GM19328 (cell line): ENCODE results near the gene KRTAP29-1.

ENCODE experiments used
- ATAC-seq: cut with Tn5 transposase; IDR thresholded peaks from one replicate; pipeline ENCODE4 v1.9.1; 2021; ENCODE audit warnings: mild to moderate bottlenecking, moderate library complexity; ENCODE audit not compliant: unreplicated experiment

KRTAP29-1 gene

GRCh38 chr17:41328207-41328606, 25.6 kb upstream of the KRTAP29-1 start:
- no peak for ATAC-seq

- ATAC-seq, result no peak
Observed at GRCh38 chr17:41327411-41328120, 24.9 kb upstream of the KRTAP29-1 start.

- ATAC-seq, result no peak
Observed at GRCh38 chr17:41326173-41327145, 23.8 kb upstream of the KRTAP29-1 start.

GRCh38 chr17:41325611-41326010, 23.0 kb upstream of the KRTAP29-1 start:
- no peak for ATAC-seq

GRCh38 chr17:41325126-41325525, 22.5 kb upstream of the KRTAP29-1 start:
- no peak for ATAC-seq

- ATAC-seq, result no peak
Observed at GRCh38 chr17:41324180-41325075, 21.8 kb upstream of the KRTAP29-1 start.

GRCh38 chr17:41322903-41323895, 20.5 kb upstream of the KRTAP29-1 start:
- ATAC-seq, result no peak

- no peak for ATAC-seq
Observed at GRCh38 chr17:41322094-41322902, 19.6 kb upstream of the KRTAP29-1 start.

GRCh38 chr17:41318231-41318630, 15.6 kb upstream of the KRTAP29-1 start:
- no peak for ATAC-seq

- no peak for ATAC-seq
Observed at GRCh38 chr17:41315814-41316445, 13.3 kb upstream of the KRTAP29-1 start.

- no peak for ATAC-seq
Observed at GRCh38 chr17:41315204-41315794, 12.6 kb upstream of the KRTAP29-1 start, which contains the start of gene KRTAP17-1. KRTAP17-1 (minus strand) TSS chr17:41315710; CDS start chr17:41315650, 60 bp downstream.

GRCh38 chr17:41311111-41311510, 8.5 kb upstream of the KRTAP29-1 start:
- ATAC-seq, result no peak

GRCh38 chr17:41308918-41309359, 6.3 kb upstream of the KRTAP29-1 start, which contains the start of gene KRTAP16-1:
KRTAP16-1 (minus strand) TSS chr17:41309309; CDS start chr17:41309253, 56 bp downstream.
- no peak for ATAC-seq

- ATAC-seq, result no peak
Observed at GRCh38 chr17:41308251-41308917, 5.7 kb upstream of the KRTAP29-1 start.

- ATAC-seq, result no peak
Observed at GRCh38 chr17:41307647-41308046, 5.0 kb upstream of the KRTAP29-1 start.

GRCh38 chr17:41304091-41304490, 1.4 kb upstream of the KRTAP29-1 start:
- ATAC-seq, result no peak

GRCh38 chr17:41302981-41303380, 330 bp upstream of the KRTAP29-1 start:
- no peak for ATAC-seq
